ENCODE results near the gene N4BP2L2.
"Not testable (repeated sequence)": the region's sequence is repeated elsewhere in the genome, so short reads cannot be mapped to it uniquely, and the experiment has no call there.

The N4BP2L2 gene

GRCh38 chr13:32538621-32539246, at the start of gene N4BP2L2:
TSS of gene N4BP2L2 (minus strand) at chr13:32538795. CDS start at chr13:32537027, 1,768 bp downstream.
- DNase-seq (ENCODE audit: low read depth in 2 of 2), result peak; percentile 97 to 98

DNA sequence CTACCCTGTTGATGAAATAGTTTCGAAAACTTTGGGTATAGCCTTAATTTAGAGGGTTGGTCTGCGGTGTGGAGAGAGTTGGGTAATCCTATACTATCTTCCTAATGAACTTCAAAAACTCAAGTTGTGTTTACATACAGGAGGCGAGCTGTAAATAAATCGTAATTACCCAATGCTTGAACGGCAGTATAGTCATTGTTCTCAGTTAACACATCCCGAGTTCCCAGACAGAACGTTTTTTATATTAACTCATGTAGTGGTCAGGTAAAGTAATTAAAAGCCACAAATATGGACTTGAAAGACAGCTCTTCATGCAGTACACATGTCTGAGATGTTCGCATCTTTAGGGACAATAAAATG, 49.2 kb upstream of the N4BP2L2 start:
- no peak for DNase-seq (ENCODE audit: low read depth in 2 of 2)

- peak in 1 of 2 experiments; percentile 12 for DNase-seq (ENCODE audit: low read depth in 2 of 2)
Measured at GRCh38 chr13:32587011-32587810, 48.6 kb upstream of the N4BP2L2 start.

GRCh38 chr13:32586080-32586900, 47.7 kb upstream of the N4BP2L2 start, which contains the start of gene PDS5B:
TSS of gene PDS5B (plus strand) at chr13:32586452. CDS start at chr13:32648773, 62,321 bp downstream.
- DNase-seq (ENCODE audit: low read depth in 2 of 2), result peak; percentile 88 to 90

DNA sequence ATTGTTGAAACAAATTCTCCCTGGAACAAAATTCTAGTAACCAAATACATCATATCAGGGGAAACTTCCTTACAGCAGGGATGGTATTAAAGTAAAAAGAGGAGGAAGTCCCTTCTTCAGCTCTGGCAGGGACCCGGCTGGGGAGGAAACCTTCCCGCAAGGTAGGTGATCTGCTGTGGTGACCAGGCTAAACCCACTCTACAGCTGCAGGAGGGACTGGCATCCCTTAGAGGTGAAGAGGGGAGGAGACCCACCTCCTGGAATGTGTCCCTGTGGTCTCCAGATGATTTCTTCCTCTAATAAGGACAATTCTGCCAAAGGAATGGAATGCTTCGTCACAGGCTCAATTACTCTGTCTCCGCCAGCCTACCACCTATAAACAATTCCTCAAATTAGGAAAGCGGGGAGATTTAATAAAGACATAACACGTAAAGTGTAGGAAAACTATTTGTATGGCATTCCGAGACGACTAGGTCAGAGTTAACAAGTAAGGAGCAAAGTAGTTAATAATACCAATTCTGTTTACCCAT, 47.0 kb upstream of the N4BP2L2 start:
- DNase-seq (ENCODE audit: low read depth in 2 of 2), result no peak

- no peak for DNase-seq (ENCODE audit: low read depth in 2 of 2)
Measured at GRCh38 chr13:32582991-32583390, 44.4 kb upstream of the N4BP2L2 start.

DNA sequence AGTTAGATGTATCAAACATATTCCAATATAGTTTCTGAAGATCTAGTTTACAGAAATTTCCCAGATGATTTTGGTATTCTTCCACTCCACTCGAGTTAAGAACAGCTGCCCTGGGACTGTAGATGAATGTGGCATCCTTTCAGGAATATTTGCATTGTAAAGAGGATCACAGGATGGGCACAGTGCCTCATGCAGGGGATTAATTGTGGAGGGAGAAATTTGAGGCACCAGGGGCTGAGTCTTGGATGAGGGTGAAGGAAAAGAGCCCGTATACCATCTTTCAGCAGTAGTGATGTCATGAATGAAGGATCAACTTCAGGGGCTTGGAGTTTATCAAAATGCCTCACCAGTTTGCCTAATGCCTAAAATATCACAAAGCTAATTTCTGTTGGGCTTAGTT, 43.7 kb upstream of the N4BP2L2 start:
- DNase-seq (ENCODE audit: low read depth in 2 of 2), result no peak

DNA sequence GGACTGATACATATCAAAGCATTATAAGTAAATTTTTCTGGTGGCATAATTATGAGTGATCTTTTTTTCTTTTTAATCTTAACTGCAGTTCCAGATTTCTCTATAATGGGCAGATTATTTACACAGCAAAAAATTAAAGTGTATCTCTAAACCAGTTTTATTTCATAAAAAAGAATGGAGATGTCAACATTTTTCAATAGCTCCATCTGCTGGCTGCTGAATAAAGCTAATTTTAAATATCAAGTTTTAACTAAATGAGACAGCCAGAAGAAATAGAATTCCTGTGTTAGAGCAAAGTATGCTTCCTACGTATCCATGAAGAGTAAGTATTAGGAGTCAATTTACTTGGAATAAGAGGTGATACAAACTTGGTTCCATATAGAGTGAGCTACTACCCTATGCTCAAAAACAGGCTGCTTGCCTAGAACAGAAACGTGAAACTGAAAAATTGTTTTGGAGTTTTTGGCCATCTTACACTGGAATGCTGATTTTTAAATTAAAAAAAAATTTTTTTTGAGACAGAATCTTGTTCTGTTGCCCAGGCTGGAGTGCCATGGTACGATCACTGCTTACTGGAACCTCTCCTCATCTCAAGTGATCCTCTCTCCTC, 42.7 kb upstream of the N4BP2L2 start:
- DNase-seq (ENCODE audit: low read depth in 2 of 2), result peak in 1 of 2 experiments; percentile 9

- DNase-seq (ENCODE audit: low read depth in 2 of 2), result no peak
Measured at GRCh38 chr13:32577032-32577431, 38.4 kb upstream of the N4BP2L2 start.

DNA sequence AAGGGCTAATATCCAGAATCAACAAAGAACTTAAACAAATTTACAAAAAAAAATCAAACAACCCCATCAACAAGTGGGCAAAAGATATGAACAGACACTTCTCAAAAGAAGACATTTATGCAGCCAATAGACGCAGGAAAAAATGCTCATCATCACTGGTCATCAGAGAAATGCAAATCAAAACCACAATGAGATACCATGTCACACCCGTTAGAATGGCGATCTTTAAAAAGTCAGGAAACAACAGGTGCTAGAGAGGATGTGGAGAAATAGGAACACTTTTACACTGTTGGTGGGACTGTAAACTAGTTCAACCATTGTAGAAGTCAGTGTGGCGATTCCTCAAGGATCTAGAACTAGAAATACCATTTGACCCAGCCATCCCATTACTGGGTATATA, 37.1 kb upstream of the N4BP2L2 start:
- not testable (repeated sequence) for DNase-seq (ENCODE audit: low read depth in 2 of 2)

- not testable (repeated sequence) for DNase-seq (ENCODE audit: low read depth in 2 of 2)
Measured at GRCh38 chr13:32560842-32561241, 22.2 kb upstream of the N4BP2L2 start.

DNA sequence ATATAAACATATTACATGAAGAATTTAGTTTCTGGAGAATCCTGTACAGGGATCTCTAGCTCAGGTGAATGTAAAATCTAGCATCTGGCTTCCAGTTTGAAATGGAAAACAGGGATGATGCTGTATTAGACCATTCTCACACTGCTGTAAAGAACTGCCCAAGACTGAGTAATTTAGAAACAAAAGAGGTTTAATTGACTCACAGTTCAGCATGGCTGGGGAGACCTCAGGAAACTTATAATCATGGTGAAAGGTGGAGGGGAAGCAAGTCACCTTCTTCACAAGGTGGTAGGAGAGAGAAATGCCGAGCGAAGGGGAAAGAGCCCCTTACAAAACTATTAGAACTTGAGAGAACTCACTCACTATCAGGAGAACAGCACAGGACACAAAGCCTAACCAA, 17.0 kb upstream of the N4BP2L2 start:
- no peak for DNase-seq (ENCODE audit: low read depth in 2 of 2)

DNA sequence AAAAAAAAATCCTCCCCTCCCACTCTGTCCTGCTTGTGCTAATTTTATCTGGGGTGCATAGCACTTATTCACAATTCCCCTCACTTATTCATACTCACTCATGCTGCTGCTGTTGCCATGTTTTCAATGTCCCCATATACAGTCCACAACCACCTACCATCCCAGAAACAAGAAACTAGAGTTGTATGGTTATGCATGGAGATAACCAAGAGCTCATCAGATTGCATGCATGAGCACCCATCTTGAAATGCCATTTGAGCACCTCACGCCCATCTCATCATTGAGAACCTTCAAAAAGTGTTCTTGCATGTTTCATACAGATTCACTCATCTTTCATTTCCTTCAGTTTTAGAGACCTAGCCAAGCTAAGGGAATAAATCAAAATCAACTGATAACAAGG, 15.1 kb upstream of the N4BP2L2 start:
- no peak for DNase-seq (ENCODE audit: low read depth in 2 of 2)

- DNase-seq (ENCODE audit: low read depth in 2 of 2), result no peak
Measured at GRCh38 chr13:32549788-32550187, 11.2 kb upstream of the N4BP2L2 start.

GRCh38 chr13:32548837-32549236, 10.2 kb upstream of the N4BP2L2 start:
- DNase-seq (ENCODE audit: low read depth in 2 of 2), result no peak

DNA sequence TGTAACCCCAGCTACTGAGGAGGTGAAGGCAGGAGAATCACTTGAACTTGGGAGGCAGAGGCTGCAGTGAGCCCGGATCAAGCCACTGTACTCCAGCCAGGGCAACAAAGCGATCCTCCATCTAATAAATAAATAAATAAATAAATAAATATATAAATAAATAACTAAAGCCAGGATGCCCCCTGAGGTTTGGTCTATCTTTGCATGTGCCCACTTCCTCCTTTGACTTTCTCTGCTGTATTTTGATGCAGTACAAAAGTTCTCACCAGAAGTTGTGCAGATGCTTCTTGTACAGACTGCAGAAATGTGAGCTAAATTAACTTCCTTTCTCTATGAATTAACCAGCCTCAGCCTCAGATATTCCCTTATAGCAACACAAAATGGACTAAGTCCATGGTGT, 6.5 kb upstream of the N4BP2L2 start:
- no peak for DNase-seq (ENCODE audit: low read depth in 2 of 2)

DNA sequence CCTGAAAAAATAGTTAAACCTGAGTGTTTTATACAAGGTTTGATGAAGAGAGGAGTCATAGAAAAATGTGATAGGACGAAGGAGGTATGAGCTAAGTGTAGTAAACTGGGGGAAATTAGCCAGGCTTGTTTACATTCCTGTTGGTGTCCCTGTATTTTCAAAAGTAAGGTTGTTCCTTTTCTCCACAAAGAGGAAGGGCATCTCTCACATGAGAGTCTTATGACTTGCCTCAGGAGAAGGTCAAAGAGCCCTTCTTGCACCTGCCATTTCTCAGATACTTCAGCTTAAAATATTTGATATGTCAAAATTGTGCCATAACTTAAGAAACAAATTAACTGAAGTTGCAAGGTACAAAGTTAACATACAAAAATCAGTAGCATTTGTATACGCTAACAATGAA, 3.6 kb upstream of the N4BP2L2 start:
- no peak for DNase-seq (ENCODE audit: low read depth in 2 of 2)

DNA sequence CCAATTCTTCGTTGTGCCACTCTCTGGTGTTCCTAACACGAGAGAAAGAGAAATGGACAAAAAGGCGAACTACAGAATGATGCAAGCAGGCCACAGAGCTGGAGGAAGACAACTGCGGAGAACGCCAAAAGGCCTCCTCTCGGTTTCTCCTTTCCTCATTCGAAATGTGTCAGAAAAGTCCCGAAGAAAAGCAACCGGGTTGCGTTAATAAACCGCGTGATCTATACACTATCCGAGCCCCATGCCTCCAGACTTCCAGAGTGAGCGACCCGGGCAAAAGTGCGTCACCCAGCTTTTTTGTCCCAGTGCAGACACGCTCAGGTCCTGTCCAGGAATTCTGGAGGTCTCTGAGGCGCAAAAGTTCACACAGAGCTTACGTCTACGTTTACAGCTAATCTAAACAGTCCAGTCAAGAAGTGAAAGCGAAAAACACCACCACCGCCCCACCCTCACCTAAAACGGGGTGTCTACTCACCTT, 413 bp downstream of the N4BP2L2 start:
- no peak for DNase-seq (ENCODE audit: low read depth in 2 of 2)

DNA sequence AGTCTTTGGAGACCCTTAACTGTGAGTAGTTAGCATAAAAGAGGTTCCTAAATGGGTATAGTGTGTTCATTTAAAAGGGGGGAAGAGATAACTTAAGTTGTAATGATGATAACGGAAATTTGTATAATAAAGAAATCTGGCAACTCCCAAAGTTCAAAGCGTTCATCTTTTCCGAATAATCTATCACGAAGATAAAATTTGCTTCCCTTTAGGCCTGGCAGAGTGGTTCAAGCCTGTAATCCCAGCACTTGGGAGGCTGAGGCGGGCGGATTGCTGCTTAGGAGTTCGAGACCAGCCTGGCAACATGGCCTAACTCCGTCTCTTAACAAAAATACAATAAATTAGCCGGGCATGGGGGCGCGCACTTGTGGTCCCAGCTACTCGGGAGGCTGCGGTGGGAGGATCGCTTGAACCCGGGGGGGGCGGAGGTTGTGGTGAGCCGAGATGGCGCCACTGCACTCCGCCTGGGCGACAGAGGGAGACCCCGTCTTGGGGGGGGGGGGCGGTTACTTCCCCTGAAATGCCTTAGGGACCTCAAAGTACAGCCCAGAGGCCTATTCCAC, 934 bp downstream of the N4BP2L2 start:
- DNase-seq (ENCODE audit: low read depth in 2 of 2), result no peak

- DNase-seq (ENCODE audit: low read depth in 2 of 2), result no peak
Measured at GRCh38 chr13:32535748-32536147, 2.8 kb downstream of the N4BP2L2 start.

DNA sequence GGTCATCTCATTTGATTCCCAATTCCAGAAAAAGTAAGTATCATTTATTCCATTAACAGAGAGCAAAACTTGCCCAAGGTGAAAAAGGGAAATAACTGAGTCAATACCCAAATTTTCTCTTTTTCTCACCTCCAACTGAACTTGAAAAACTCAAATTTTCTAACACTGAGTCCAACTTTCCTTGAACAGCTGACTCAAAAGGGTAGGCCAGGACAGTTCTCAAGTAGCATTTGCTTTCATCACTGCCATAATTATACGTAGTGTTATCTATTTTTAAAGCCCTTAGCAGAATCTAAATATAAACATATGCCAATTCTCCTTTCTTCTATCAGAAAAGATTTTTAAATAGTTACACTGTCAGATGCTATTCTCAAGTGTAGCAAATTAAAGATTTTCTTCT, 3.5 kb downstream of the N4BP2L2 start:
- no peak for DNase-seq (ENCODE audit: low read depth in 2 of 2)
